SH-SY5Y (cell line): ENCODE results near the gene FREM2.

Experiments used
- GATA2 ChIP-seq: IDR thresholded peaks from 2 replicates; pipeline ENCODE4 v1.6.1; 2011; ENCODE audit warnings: mild to moderate bottlenecking, low read depth, low read length
- GATA3 ChIP-seq: IDR thresholded peaks from 2 replicates; pipeline ENCODE4 v1.6.1; 2011; ENCODE audit warnings: low read depth, mild to moderate bottlenecking, low read length, moderate library complexity

- no peak for TF ChIP-seq GATA2
- no peak for TF ChIP-seq GATA3
These were observed 94.7 kb downstream of the FREM2 start for GRCh38 chr13:38781539-38781938.
